ENCODE measurements around the gene BFSP2.
"Not testable (repeated sequence)": the region's sequence is repeated elsewhere in the genome, so short reads cannot be mapped to it uniquely, and the experiment has no call there.

BFSP2 gene

GRCh38 chr3:133523758-133524157 is 123.9 kb downstream of the BFSP2 start:
- DNase-seq, result not testable (repeated sequence)

All from CD4-positive, alpha-beta T cell treated with Interleukin-15 for 1 hour (primary cell).